Measurements from ENCODE around the gene ERC2.

Gene ERC2

GRCh38 chr3:55718521-55718921 is 749.7 kb downstream of the ERC2 start (continued):
- no peak for TF ChIP-seq HOXC10 (CRISPR knock-in tag; IDR thresholded peaks at IDR 0.05)
- no peak for TF ChIP-seq GLIS2 (tag by site-specific recombination; IDR thresholded peaks at IDR 0.05)

DNA sequence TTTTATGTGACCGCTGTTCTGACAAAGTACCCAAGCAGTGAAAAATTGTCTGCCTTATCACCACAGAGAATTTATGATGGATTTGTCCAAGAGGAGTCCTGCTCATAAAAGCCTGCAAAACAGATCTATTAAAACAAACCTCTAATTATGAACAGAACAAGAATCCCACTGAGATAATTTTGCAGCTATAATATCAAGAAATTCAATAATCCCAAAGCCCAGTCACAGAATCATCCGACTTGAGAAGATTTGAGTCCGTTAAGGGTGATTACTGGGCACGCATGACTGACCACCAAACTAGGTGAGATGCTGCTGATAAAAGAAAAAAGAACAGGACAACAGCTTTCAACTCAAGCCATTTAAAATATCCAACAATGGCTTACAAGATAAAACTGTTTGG is 750.2 kb downstream of the ERC2 start:
- CTCF ChIA-PET = interaction anchor here (0.7 kb wide), 1 partner anchor 409 kb away, joined by 3 read pairs; no protein-coding TSS in a partner anchor
- POLR2A ChIA-PET = no interaction called here
- Histone ChIP-seq H3K4me3 (ENCODE audit: low read depth, low read length) (no peak overlapping the region), H3K36me3 (ENCODE audit: control insufficient read depth in 2 of 2, insufficient read depth in 1 of 2, low read length in 2 of 2) (no peaks in the 10 kb centered on the region), H3K9me3 (ENCODE audit: control insufficient read depth, insufficient read depth, low read depth, low read length) (no peaks in the 10 kb centered on the region), H3K27ac (ENCODE audit: extremely low read depth, low read depth, low read length) (no peak overlapping the region), H3K4me1 (ENCODE audit: control insufficient read depth, insufficient read depth, low read length) (peaks cover 5% of the 10 kb centered on the region; the same call in 1 of the 2 replicates)
- TF ChIP-seq FEZF1 (tag by site-specific recombination; IDR thresholded peaks at IDR 0.05) (peak; percentile 74), ZNF341 (tag by site-specific recombination; IDR thresholded peaks at IDR 0.05; ENCODE audit: low read depth) (peak; percentile 56), ZNF843 (tag by site-specific recombination; IDR thresholded peaks at IDR 0.05) (peak; percentile 70), IKZF3 (tag by site-specific recombination; IDR thresholded peaks at IDR 0.05) (peak; percentile 35; the same call in 1 of the 2 replicates), GLI4 (tag by site-specific recombination; IDR thresholded peaks at IDR 0.05) (no peak), TCF7L2 (IDR thresholded peaks at IDR 0.05; ENCODE audit: borderline replicate concordance, low read depth, low read length) (peak; percentile 51), KLF7 (tag by site-specific recombination; IDR thresholded peaks at IDR 0.05; ENCODE audit: borderline replicate concordance) (peak; percentile 35; the same call in 1 of the 2 replicates), ZBTB44 (tag by site-specific recombination; IDR thresholded peaks at IDR 0.05) (peak; percentile 83), SP7 (tag by site-specific recombination; IDR thresholded peaks at IDR 0.05) (peak; percentile 88), GLIS1 (tag by site-specific recombination; IDR thresholded peaks at IDR 0.05) (peak; percentile 28; the same call in 1 of the 2 replicates), OSR2 (tag by site-specific recombination; IDR thresholded peaks at IDR 0.05) (peak; percentile 80), ZEB2 (tag by site-specific recombination; IDR thresholded peaks at IDR 0.05) (0 out of 2 replicates have a peak, but pooled peaks have one; percentile 18)
- TF ChIP-seq, protein P1, sequence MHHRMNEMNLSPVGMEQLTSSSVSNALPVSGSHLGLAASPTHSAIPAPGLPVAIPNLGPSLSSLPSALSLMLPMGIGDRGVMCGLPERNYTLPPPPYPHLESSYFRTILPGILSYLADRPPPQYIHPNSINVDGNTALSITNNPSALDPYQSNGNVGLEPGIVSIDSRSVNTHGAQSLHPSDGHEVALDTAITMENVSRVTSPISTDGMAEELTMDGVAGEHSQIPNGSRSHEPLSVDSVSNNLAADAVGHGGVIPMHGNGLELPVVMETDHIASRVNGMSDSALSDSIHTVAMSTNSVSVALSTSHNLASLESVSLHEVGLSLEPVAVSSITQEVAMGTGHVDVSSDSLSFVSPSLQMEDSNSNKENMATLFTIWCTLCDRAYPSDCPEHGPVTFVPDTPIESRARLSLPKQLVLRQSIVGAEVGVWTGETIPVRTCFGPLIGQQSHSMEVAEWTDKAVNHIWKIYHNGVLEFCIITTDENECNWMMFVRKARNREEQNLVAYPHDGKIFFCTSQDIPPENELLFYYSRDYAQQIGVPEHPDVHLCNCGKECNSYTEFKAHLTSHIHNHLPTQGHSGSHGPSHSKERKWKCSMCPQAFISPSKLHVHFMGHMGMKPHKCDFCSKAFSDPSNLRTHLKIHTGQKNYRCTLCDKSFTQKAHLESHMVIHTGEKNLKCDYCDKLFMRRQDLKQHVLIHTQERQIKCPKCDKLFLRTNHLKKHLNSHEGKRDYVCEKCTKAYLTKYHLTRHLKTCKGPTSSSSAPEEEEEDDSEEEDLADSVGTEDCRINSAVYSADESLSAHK (tag by site-specific recombination; IDR thresholded peaks at IDR 0.05) = no peak
- TF ChIP-seq, protein P2, sequence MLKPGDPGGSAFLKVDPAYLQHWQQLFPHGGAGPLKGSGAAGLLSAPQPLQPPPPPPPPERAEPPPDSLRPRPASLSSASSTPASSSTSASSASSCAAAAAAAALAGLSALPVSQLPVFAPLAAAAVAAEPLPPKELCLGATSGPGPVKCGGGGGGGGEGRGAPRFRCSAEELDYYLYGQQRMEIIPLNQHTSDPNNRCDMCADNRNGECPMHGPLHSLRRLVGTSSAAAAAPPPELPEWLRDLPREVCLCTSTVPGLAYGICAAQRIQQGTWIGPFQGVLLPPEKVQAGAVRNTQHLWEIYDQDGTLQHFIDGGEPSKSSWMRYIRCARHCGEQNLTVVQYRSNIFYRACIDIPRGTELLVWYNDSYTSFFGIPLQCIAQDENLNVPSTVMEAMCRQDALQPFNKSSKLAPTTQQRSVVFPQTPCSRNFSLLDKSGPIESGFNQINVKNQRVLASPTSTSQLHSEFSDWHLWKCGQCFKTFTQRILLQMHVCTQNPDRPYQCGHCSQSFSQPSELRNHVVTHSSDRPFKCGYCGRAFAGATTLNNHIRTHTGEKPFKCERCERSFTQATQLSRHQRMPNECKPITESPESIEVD (tag by site-specific recombination; IDR thresholded peaks at IDR 0.05) = peak; percentile 84
- TF ChIP-seq, protein P3, sequence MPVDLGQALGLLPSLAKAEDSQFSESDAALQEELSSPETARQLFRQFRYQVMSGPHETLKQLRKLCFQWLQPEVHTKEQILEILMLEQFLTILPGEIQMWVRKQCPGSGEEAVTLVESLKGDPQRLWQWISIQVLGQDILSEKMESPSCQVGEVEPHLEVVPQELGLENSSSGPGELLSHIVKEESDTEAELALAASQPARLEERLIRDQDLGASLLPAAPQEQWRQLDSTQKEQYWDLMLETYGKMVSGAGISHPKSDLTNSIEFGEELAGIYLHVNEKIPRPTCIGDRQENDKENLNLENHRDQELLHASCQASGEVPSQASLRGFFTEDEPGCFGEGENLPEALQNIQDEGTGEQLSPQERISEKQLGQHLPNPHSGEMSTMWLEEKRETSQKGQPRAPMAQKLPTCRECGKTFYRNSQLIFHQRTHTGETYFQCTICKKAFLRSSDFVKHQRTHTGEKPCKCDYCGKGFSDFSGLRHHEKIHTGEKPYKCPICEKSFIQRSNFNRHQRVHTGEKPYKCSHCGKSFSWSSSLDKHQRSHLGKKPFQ (tag by site-specific recombination; IDR thresholded peaks at IDR 0.05) = no peak; the same call in 1 of the 2 replicates
- TF ChIP-seq, protein P4, sequence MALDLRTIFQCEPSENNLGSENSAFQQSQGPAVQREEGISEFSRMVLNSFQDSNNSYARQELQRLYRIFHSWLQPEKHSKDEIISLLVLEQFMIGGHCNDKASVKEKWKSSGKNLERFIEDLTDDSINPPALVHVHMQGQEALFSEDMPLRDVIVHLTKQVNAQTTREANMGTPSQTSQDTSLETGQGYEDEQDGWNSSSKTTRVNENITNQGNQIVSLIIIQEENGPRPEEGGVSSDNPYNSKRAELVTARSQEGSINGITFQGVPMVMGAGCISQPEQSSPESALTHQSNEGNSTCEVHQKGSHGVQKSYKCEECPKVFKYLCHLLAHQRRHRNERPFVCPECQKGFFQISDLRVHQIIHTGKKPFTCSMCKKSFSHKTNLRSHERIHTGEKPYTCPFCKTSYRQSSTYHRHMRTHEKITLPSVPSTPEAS (tag by site-specific recombination; IDR thresholded peaks at IDR 0.05) = no peak

Measured in HEK293 (cell line).